MCF 10A (cell line): Measurements from ENCODE around the gene ZNF669. TPM values are rescaled to one million over a fixed set of nuclear protein-coding genes. Genes with fewer than 3 reads are reported as not detected.

ENCODE experiments used
- BruUV-seq: library from RNA; stranded (reverse); fragments of 400-500 nt; replicated peaks from 2 replicates; lab custom pipeline; 2021; lab: Mats Ljungman, UMichigan
- CTCF ChIA-PET: fragments of 300-600 bp; sonication (Branson Sonifier 250); formaldehyde crosslinking; extraction: SDS; loops from one replicate; lab custom pipeline; 2021; ENCODE audit warnings: antibody characterized with exemption, inconsistent platforms; lab: Yijun Ruan, JAX
- POLR2A ChIA-PET: fragments of 300-600, 350-650 bp; sonication (Branson Sonifier 250); formaldehyde crosslinking; extraction: SDS; loops from one replicate; lab custom pipeline; 2020; ENCODE audit warnings: antibody characterized with exemption, inconsistent platforms; lab: Yijun Ruan, JAX
- DNase-seq: peaks from one replicate; pipeline ENCODE4 v3.0.0-alpha.2; 2018; ENCODE audit not compliant: unreplicated experiment
- H3K27ac Mint-ChIP-seq: one replicate; pipeline ENCODE4 v1.8.0; 2022; ENCODE audit warnings: mild to moderate bottlenecking, low read depth, mixed read lengths; ENCODE audit not compliant: unreplicated experiment
- H3K27me3 Mint-ChIP-seq: one replicate; pipeline ENCODE4 v1.8.0; 2022; ENCODE audit warnings: mixed read lengths; ENCODE audit not compliant: insufficient read depth, unreplicated experiment
- H3K36me3 Mint-ChIP-seq: one replicate; pipeline ENCODE4 v1.8.0; 2022; ENCODE audit warnings: mild to moderate bottlenecking, moderate library complexity, mixed read lengths; ENCODE audit not compliant: insufficient read depth, unreplicated experiment
- H3K4me1 Mint-ChIP-seq: one replicate; pipeline ENCODE4 v1.8.0; 2022; ENCODE audit warnings: mixed read lengths; ENCODE audit not compliant: insufficient read depth, unreplicated experiment
- H3K4me3 Mint-ChIP-seq: one replicate; pipeline ENCODE4 v1.8.0; 2022; ENCODE audit warnings: mild to moderate bottlenecking, moderate library complexity, mixed read lengths; ENCODE audit not compliant: unreplicated experiment
- H3K9me3 Mint-ChIP-seq: one replicate; pipeline ENCODE4 v1.8.0; 2022; ENCODE audit warnings: mixed read lengths; ENCODE audit not compliant: unreplicated experiment
- intact Hi-C: fragments of 100-400 bp; cut with micrococcal nuclease; formaldehyde crosslinking; loops from 2 replicates; pipeline ENCODE4 v1.14.1; 2022
- total RNA-seq: library from RNA; stranded (reverse); gene quantifications from 2 replicates; pipeline ENCODE4 v1.2.3, GENCODE V29; 2022
- TF ChIP-seq, protein P1 (sequence below): fragments of 200-600 bp; IDR thresholded peaks from one replicate; pipeline ENCODE4 v1.8.0; 2022; ENCODE audit warnings: antibody characterized with exemption, mild to moderate bottlenecking; ENCODE audit not compliant: unreplicated experiment

The ZNF669 gene
- total RNA-seq, 1 experiment from 2014 or later = 11.6 TPM

DNA sequence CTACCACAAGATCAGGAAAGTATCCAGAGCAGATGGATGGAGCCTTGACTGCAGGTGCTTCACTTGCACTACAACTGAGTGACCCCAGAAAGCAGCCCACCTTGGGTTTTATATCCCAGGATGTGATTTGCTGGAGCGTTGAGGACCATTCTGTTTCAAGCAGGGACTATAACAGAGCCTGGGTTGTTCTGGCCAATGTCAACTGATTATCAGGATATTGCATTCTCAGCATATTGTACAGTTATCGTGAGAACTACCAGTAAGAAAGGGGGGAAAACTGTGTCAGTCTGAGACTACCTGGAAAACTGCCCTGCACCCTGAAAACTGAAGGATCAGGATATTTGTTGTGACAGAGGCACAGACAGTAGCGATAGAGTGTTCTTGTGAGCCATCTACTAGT, 8.0 kb downstream of the ZNF669 start:
- no TSS peak for BruUV-seq
- H3K9me3 Mint-ChIP-seq = peaks cover 39% of the 10 kb centered on the region
- intact Hi-C loops = no loop called here

DNA sequence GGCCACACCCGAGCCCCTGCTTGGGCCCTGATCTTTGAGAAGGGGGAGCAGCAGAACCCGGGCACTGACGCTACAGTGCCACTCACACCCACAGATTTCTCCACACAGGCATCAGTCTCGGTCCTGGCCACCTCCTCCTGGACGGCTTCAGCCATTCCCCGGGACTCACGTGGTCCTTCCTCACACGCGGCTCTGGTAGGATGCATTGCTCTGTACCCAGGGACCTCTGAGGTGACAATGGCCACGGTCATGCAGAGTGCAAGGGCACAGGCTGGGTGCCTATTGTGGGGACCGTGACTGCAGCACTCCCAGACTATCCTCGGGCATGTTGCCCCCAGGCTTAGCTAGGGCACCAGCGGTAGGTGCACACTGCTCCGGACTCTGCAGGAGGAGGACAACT, 13.7 kb downstream of the ZNF669 start:
- no peaks in the 10 kb centered on the region for H3K27me3 Mint-ChIP-seq
- ChIA-PET POLR2A (no interaction called here), CTCF (interaction anchor here (0.6 kb wide), 2 partner anchors 335 to 461 kb away, joined by 3 read pairs; no protein-coding TSS in a partner anchor)
- no peaks in the 10 kb centered on the region for H3K36me3 Mint-ChIP-seq
- peaks cover 7% of the 10 kb centered on the region for H3K9me3 Mint-ChIP-seq
- intact Hi-C loops = no loop called here
- BruUV-seq = no TSS peak
- TF ChIP-seq, protein P1, sequence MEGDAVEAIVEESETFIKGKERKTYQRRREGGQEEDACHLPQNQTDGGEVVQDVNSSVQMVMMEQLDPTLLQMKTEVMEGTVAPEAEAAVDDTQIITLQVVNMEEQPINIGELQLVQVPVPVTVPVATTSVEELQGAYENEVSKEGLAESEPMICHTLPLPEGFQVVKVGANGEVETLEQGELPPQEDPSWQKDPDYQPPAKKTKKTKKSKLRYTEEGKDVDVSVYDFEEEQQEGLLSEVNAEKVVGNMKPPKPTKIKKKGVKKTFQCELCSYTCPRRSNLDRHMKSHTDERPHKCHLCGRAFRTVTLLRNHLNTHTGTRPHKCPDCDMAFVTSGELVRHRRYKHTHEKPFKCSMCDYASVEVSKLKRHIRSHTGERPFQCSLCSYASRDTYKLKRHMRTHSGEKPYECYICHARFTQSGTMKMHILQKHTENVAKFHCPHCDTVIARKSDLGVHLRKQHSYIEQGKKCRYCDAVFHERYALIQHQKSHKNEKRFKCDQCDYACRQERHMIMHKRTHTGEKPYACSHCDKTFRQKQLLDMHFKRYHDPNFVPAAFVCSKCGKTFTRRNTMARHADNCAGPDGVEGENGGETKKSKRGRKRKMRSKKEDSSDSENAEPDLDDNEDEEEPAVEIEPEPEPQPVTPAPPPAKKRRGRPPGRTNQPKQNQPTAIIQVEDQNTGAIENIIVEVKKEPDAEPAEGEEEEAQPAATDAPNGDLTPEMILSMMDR = no peak
- H3K27ac Mint-ChIP-seq = no peak overlapping the region
- no peaks in the 10 kb centered on the region for H3K4me1 Mint-ChIP-seq
- no peak overlapping the region for H3K4me3 Mint-ChIP-seq
- DNase-seq = no peak

More for the DNA sequence above, 8.0 kb downstream of the ZNF669 start:
- TF ChIP-seq, protein P1 = no peak
- Mint-ChIP-seq H3K4me1 (no peaks in the 10 kb centered on the region), H3K4me3 (no peak overlapping the region), H3K27ac (no peak overlapping the region), H3K36me3 (peaks cover 47% of the 10 kb centered on the region), H3K27me3 (no peaks in the 10 kb centered on the region)
- ChIA-PET CTCF (no interaction called here), POLR2A (no interaction called here)
- no peak for DNase-seq

DNA sequence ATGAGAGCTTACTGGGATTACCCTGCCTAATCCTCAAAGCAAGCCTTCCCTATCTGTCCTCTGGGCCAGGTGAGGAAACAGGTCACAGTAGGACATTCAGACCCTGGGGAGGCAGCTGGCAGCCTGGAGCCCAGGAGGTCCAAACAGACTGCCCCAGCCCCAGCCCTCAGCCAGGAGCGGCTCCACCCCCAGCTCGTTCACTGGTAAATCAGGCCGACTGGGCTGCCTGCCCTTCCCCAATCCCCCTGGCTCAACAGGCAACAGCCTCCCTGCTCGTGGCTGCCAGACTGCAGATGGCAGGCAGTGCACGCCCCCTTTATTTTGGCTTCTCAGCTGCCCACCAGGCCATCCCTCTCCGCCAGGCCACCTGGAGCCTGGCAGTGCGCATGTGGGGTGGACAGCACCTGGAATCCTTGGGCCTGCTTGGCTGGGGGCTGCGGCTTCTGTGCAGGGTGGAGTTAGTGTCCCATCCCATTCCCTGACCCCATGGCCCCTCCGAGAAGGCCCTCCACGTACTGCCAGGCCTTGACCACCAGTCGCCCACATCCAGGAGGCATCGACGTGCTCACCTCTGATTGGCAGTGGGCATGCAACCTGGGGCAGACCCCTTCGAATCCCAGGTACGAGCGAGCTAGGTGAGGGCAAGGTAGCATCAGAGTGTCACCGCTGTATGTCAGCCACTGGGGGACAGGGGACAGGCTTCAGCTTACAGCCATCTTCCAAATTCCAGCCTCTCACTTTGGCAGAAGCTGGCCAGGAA, 14.4 kb downstream of the ZNF669 start:
- ChIA-PET CTCF (interaction anchor here (0.6 to 0.9 kb wide), 2 partner anchors 9 to 460 kb away, joined by 3 read pairs; no protein-coding TSS in a partner anchor), POLR2A (interaction anchor here (0.5 kb wide), 1 partner anchor 67 kb away, joined by 3 read pairs; no protein-coding TSS in a partner anchor)
- BruUV-seq = no TSS peak
- no peak overlapping the region for H3K27ac Mint-ChIP-seq
- no peaks in the 10 kb centered on the region for H3K36me3 Mint-ChIP-seq
- H3K4me3 Mint-ChIP-seq = no peak overlapping the region
- no peaks in the 10 kb centered on the region for H3K27me3 Mint-ChIP-seq
- H3K9me3 Mint-ChIP-seq = peaks cover 12% of the 10 kb centered on the region
- no peak for DNase-seq
- TF ChIP-seq, protein P1 = no peak
- no peaks in the 10 kb centered on the region for H3K4me1 Mint-ChIP-seq
- intact Hi-C loops = no loop called here

DNA sequence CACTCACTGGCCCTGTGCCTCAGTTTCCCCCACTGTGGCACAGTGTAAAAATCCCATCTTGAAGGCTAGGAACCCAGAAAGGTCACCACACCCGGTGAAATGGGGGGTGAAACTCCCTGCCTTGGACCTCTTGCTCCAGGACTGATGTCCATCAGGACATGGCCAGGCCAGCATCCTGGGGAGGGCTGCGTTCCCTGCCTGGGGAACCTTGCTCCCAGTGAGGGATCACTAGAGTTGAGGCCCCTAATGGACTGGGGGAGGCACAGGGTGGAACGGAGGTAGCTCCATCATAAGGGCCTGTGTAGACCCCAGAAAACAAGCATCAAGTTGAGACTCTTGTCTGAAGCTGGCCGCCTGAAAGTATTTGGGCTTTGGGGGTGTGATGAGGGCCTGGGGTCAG, 15.2 kb downstream of the ZNF669 start:
- Mint-ChIP-seq H3K27ac (no peak overlapping the region), H3K9me3 (peaks cover 13% of the 10 kb centered on the region), H3K36me3 (no peaks in the 10 kb centered on the region), H3K4me3 (no peak overlapping the region), H3K4me1 (no peaks in the 10 kb centered on the region), H3K27me3 (no peaks in the 10 kb centered on the region)
- ChIA-PET CTCF (interaction anchor here (0.6 kb wide), 1 partner anchor 593 kb away, joined by 6 read pairs; no protein-coding TSS in a partner anchor), POLR2A (interaction anchor here (0.6 kb wide), 1 partner anchor 9 kb away, joined by 3 read pairs; no protein-coding TSS in a partner anchor)
- intact Hi-C loops = no loop called here
- TF ChIP-seq, protein P1 = no peak
- DNase-seq = no peak
- BruUV-seq = no TSS peak
